COR-L47 (cell line): ENCODE data around the gene CYP27A1.
A peak's percentile ranks its signal among the peaks of the same experiment; 100 is the strongest.
"Not testable (repeated sequence)": the region's sequence is repeated elsewhere in the genome, so short reads cannot be mapped to it uniquely, and the experiment has no call there.

Source experiments
- DNase-seq: peaks from one replicate; lab custom pipeline; 2025; lab: John Stamatoyannopoulos, UW

Gene CYP27A1

DNA sequence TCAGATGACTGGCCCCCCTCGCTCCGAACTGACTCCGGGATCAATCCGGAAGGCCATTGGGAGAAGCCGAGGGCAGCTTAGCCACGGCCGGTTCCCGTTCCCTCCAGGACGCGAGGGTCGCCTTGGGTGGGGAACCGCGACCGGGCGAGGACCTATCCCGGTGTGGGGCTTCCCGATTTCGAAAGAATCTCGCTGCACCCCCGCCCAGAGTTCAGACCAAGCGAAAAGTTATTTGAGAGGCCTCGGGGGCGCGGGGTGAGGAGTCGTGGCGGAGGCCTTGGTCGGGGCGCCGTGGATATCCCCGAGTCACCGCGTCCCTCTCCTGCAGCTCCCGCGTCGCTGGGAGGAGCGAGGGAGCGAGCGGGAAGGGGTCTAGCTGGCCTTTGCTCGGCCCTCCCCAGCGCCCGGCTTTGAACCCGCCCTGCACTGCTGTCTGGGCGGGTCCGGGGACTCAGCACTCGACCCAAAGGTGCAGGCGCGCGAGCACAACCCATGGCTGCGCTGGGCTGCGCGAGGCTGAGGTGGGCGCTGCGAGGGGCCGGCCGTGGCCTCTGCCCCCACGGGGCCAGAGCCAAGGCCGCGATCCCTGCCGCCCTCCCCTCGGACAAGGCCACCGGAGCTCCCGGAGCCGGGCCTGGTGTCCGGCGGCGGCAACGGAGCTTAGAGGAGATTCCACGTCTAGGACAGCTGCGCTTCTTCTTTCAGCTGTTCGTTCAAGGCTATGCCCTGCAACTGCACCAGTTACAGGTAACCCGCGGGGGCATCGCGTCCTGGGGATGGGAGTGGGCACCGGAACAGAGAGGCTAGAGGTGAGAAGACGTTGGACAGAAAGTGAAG is at the start of gene CYP27A1:
CYP27A1 (plus strand) TSS at position 457 of the 837 bp plus-strand sequence; CDS start at position 493, 36 bp downstream.
- DNase-seq = peak; percentile 8

DNA sequence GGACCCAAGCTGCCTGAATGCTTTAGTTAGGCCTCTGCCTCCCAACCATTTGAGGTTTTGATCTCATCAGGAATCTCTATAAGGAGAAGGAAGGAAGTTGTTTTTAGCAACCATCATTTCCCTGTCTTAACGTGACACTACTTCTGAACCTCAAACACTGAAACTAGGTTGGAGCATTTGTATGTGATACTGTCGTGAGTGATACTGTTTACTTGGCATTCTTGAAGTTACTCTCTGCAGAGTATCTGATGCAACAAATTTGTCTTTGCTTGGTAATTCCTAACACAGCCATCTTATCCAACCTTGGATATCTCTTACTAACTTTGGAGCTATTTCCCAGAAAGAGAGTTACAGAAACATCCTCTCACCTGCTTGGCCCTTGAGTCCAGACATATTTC is 49.2 kb upstream of the CYP27A1 start:
- no peak for DNase-seq

DNA sequence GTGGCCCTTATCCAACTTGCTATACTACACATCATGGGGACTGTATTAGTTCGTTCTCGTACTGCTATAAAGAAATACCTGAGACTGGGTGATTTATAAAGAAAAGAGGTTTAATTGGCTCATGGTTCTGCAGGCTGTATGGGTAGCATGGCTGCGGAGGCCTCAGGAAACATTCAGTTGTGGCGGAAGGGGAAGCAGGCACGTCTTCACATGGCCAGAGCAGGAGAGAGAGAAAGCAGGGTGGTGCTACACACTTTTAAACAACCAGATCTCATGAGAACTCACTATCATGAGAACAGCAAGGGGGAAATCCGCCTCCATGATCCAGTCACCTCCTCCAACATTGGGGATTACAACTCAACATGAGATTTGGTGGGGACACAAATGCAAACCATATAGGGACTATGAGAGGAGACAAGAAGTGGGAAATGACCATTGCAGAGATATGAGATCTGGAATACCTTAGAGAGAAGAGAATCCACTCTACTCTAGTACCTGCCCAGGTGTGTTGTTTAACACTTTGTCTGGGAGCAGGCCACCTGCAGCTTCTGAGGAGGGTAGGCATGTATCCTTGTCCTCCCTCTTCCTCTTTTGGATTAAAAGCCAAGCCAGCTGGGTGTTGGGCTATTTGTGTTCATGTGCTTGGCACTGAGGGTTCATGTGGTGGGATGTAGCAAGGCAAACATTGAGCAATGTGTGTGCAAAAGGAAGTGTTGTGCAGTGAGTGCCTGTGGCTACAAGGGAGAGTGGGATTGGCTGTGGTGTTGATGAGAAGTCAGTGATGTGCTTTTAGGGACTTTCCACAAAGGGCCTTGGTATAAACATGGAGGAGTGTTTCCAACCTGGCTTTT is 48.6 kb upstream of the CYP27A1 start:
- DNase-seq = no peak

DNA sequence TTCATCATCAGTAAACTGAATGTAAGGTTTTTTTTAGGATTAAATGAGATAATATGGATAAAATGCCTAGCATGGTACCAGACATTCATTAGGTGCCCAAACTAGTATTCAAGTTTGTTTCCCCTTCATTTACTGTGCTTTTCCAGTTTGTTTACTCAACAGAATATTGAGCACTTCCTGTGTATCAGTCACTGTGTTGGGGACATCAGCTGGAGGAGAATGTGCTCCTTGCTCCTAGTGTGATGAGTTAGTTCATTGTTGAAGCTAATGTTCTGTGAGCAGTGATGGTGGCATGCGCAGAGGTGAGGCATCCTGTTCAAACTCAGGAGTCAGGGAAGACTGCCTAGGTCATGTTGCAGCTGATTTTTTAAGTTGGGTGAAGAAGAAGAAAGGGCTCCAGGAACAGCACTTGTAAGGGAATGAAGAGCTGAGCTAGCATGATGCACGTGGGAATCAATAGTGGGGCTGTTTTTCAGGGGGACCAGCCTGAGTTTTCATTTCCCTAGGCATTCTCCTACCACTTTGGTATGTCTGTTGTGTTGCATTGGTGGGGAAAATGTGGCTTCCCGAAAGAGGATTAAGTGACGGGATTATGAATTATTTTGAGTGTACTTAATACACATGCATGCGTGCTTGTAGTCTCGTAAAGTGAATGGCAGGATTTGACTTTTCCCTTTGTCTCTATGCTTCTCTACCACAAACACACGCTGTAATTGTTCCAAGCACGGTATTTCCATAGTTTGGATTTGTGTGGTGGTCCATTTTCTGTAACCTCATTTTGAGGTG is 47.6 kb upstream of the CYP27A1 start:
- DNase-seq = no peak

DNA sequence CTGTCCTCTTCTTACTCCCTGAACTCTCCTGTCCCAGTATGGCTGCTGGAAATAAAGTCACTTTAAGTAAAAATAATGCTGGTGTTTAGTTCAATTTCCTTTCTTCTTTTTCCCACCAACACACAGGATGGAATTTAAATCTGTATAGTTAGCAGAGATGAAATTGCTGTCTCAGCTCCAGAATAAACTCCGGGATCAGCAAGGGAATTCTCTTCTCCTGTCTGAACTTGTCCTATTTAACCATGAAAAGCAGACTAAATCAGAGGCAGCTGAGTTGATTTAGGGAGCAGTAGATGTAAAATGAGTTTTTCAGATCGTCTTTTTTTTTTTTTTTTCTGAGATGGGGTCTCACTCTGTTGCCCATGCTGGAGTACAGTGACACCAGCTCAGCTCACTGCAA is 45.4 kb upstream of the CYP27A1 start:
- DNase-seq = no peak

DNA sequence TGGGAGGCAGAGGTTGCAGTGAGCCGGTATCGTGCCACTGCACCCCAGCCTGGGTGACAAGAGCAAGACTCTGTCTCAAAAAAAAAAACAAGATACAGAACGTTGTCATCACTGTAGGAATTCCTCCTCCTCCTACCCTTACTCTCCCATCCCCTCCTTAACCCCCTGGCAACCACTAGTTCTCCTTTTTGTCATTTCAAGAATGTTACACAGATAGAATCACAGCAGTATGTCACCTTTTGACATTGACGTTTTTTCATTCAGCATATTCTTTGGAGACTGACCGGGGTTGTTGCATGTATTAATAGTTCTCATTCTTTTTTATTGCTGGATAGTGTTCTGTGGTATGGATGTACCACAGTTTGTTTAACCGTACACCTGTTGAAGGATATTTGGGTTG is 38.9 kb upstream of the CYP27A1 start:
- DNase-seq = no peak

DNA sequence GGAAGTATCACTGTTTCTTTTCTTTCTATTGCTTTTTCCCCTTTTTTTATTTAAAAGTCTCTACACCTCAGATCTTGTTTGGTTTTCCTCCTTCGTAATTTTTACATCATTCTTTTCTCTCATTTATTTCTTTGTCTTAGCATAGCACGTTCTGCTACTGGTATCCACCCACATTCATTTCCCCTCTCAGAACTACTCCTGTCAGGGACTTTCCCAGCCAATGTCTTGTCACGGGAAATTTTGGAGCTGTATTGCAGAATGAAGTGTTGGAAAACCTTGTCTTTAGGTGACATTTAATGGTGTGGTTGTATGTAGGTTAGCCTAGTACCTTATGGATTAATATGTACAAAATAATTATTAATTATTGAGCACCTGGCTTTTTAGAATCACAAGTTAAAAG is 37.3 kb upstream of the CYP27A1 start:
- no peak for DNase-seq

DNA sequence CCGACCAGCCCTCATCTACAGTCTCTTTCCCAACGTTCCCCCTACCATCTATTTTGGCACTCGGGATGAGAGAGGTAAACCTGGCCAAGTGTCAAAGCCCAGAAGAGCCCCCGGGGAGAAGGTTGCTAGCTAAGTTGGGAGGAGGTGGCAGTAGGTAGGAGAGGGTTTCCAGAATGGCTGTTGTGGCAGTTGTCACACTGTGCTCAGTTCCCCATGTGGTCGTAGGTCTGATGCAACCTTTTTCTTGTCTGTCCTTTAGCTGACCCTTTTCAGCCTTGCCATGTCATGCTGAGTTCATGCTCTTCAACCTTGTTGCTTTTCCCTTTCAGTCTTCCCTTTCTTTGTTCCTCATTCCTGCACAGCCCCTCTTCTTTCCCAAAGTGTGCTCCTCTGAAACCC is 36.8 kb upstream of the CYP27A1 start:
- no peak for DNase-seq

DNA sequence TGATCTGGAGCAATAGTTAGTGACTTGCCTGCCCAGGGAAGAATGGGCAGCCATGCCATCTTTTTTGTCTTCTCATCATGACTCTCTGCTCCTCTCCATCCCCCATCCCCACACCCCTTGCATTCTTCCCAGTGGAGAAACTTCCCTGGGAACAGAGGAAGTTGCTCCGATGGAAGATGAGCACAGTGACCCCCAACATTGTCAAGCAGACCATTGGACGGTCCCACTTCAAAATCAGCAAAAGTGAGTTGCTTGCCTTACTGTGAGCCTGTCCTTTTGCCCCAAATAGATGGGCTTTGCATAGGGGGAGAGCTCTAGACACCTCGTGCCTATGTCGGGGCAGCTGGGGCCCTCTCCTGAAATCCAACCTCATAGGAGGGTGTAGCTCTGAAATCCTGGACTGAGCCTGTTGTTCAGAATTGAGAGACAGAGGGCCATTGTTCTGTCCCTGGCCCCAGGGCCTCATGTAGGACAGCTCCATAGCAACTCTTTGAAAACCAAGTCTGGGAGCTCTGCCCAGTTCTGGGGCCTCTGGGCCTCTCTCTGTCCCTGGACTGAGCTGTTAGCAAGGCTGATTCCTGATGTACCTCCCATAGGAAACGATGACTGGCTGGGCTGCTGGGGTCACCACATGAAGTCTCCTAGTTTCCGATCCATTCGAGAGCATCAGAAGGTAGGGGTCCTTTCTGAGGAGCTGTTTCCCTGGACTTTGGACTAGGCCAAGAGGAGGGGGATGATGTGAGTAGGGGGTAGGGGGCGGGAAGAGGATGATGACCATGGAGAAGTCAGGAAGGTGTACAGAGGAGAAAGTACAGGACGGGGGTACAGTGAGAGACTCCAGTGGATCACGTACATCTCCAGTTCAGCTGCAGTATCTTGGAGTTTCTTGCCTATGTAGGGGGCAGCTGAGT is 36.1 kb upstream of the CYP27A1 start:
- DNase-seq = no peak

DNA sequence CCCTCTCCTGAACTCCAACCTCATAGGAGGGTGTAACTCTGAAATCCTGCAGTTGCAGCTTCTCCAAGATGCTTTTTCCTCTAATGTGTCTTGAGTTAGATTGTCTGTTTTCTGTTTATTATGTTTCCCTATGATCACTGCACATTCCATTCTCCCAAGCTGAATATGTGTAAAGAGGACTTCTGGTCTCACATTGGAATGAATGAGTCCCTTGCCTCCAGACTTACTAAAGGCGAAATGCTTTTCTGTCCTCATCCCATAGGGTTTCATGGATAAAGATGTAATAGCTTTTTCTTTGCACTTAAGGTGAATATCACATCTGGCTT is 35.5 kb upstream of the CYP27A1 start:
- DNase-seq = no peak

DNA sequence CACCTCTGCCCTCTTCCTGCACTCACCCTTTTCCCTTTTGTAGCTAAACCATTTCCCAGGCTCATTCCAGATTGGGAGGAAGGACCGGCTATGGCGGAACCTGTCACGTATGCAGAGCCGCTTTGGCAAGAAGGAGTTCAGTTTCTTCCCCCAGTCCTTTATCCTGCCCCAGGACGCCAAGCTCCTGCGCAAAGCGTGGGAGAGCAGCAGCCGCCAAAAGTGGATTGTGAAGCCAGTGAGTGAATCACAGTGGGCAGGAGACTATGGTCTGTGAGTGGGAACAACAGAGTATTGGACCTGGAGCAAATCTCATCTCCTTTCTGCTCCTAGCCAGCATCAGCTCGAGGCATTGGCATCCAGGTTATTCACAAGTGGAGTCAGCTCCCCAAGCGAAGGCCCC is 35.0 kb upstream of the CYP27A1 start:
- no peak for DNase-seq

DNA sequence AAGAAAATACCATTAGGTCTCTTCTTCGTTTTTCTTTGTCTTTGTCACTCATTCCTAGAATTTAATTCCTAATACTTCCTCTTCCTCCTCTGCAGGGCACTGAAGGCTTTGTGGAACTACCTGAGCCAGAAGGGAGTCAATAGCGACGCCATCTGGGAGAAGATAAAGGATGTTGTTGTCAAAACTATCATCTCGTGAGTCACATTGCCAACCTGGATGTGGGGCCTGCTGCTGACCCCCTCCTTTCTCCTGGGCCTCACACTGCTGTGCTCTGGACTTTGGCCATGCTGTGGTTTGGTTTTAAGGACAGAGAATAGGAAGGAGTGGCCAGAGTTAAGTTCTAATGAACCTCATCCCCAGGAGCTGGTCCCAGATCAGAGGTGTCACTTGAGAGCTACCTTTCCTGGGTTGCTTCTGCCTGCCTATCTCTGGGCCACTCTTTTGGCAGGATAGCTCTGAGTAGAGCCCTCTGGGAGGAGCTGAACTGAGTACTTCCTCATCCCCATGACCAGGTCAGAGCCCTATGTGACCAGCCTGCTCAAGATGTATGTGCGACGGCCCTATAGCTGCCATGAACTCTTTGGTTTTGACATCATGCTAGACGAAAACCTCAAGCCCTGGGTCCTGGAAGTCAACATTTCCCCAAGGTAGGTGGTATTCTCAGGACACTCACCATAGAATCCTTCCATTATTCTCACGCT is 33.1 kb upstream of the CYP27A1 start:
- DNase-seq = no peak

DNA sequence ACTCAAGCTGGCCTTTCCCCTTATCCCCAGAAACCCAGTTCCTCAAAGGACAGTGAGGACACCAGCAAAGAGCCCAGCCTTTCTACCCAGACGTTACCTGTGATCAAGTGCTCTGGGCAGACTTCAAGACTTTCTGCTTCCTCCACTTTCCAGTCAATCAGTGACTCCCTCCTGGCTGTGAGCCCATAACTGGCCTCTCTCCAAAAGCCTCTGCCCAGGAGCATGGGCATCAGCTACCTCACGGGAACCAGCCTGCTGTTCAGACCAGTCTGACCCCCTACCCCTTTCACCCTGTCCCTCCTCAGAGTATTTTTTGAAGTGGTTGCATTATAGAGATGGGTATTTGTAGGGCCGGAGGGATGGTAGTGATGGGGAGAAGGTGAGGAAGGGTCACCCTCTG is 27.7 kb upstream of the CYP27A1 start:
- no peak for DNase-seq

DNA sequence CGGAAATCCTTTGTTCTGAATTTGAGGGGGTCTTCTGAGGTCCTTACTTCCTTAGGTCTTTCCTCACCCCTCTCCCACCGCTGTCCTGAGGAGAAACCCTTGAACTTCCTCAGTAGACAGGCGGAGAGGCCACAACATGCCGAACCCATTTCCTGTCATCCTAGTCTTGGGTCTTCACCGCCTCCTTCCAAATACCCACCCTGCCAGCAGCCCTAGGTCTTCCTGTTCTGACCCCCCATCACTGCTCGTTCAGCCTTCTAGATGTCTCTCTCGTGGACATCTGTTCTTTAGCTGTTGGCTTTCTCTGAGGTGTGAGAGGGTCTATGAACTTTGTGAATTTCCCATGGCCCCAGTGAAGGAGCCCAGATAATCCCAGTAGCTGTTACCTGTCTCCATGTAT is 27.2 kb upstream of the CYP27A1 start:
- DNase-seq = no peak

DNA sequence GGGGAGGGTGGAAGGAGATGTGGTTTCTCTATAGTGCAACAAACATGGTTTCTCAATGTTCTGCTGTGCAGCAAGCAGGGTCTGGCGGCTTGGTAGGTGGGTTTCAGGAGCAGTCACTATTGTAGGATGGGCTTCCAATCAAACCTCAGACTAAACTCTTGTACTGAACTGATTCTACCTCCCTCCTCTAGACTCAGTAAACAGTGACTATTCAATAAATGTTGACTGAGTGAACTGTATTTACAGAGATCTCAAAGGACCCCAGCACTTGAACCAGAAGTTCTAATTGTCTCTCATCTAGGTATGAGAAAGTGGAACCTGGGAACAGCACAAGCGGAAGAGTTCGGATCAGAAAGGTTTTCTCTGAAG is 26.8 kb upstream of the CYP27A1 start:
- no peak for DNase-seq

DNA sequence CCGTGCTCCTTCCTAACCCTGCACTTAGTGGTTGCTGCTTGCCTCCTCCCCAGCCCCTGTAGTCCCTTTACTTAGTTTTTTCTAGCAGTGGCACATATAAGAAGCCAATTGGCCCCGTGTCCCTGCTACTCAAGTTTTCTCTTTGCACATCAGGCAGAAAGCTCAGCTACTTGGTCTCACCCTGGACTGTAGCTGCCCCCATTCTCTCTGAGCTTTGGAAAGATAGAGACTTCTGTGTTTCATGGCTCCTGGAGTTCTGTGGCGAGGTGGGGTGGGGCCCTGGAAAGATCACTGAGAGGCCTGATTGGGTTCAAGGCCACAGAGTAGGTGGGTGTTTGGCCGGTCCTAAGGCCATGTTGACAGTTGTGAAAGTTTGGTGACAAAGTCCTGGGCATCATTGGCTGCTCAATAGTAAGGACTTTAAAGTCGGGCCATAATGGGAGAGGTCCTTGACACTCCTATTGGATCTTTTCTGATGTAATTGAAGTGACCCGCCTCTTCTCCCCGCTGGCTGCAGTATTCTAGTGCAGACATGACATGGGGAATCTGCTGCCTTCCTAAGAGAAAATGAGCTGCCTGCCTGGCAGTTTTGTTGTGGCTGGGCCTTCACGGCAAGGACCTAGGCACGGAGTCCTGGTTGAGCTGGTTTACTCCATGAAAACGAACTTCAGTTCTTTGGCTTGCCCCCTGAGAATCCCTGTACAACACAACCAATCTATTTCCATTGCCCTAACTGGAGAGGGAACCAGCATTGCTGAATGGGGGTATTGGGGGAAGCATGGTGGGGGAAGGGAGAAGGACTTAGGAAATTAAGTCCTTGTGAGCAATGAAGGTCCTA is 26.2 kb upstream of the CYP27A1 start:
- no peak for DNase-seq

DNA sequence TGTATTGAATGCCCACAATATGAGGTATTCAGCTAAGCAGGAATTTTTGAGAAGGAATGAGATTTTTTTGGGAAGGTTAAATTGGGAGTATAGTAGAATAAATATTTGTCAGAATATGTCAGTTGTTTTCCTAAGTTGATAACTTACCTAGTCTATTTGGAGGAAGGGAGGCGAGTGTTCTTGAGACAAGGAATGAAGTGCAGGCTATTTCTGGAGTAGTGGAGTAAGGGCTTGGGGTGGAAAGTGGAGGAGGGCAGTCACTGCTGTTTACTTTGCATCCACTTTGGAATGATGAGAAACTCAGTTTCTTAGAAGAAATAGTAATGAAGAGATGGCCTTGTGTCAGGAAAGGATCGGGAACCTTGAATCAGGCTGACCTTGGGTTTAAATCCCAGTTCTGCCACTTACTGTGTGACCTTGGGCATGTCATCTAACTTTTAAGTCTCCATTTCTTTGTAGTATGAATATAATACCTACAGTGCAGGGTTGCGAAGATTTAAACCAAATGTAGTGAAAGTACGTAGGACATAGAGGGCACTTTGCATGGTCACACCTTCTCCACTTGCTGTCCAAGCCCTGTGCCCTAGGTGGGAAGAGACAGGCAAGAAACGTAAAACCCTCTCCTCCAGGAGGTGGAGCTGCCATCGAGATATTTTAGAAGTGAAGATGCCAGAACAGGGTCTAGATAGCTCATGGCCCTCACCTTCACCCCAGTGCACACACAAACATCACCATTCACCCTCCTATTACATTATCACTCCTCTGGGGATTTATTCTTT is 25.2 kb upstream of the CYP27A1 start:
- DNase-seq = no peak

DNA sequence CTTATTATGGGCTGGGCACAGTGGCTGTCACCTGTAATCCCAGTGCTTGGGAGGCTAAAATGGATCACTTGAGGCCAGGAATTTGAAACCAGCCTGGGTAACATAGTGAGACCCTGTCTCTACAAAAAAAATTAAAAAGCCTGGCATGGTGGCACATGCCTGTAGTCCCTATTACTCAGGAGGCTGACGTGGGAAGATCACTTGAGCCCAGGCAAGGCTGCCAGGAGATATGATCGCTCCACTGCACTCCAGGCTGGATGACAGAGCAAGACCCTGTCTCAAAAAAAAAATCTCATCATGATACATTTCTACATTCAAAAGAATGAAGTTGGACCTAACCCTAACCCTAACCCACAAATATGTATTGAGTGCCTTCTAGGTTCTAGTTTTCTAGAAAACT is 20.2 kb upstream of the CYP27A1 start:
- no peak for DNase-seq

DNA sequence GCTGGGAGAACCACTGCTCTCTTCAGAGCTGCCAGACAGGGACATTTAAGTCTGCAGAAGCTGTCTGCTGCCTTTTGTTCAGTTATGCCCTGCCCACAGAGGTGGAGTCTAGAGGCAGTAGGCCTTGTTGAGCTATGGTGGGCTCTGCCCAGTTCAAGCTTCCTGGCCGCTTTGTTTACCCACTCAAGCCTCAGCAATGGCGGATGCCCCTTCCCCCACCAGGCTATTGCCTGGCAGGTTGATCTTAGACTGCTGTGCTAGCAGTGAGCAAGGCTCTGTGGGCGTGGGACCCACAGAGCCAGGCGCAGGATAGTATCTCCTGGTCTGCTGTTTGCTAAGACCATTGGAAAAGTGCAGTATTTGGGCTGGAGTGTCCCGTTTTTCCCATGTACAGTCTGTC is 9.2 kb upstream of the CYP27A1 start:
- DNase-seq = not testable (repeated sequence)
